Mesodermal cell (in vitro differentiated cells): ENCODE data around the gene ABCF2.

Source experiments
- H3K27ac ChIP-seq: 2 replicates; pipeline ENCODE4 v1.7.0; 2013; ENCODE audit warnings: mild to moderate bottlenecking, low read depth, low read length, moderate library complexity; ENCODE audit not compliant: severe bottlenecking
- H3K36me3 ChIP-seq: 2 replicates; pipeline ENCODE4 v1.7.1; 2013; ENCODE audit warnings: mild to moderate bottlenecking, low read length, moderate library complexity; ENCODE audit not compliant: control insufficient read depth, insufficient read depth
- H3K4me1 ChIP-seq: one replicate; pipeline ENCODE4 v1.7.1; 2013; ENCODE audit warnings: mild to moderate bottlenecking, low read length; ENCODE audit not compliant: insufficient read depth, control insufficient read depth, poor library complexity, severe bottlenecking
- H3K4me3 ChIP-seq: 2 replicates; pipeline ENCODE4 v1.7.0; 2013; ENCODE audit warnings: low read length, control low read depth, mild to moderate bottlenecking; ENCODE audit not compliant: insufficient read depth, poor library complexity, severe bottlenecking; ENCODE audit errors: extremely low read depth
- H3K9me3 ChIP-seq: 2 replicates; pipeline ENCODE4 v1.7.1; 2013; ENCODE audit warnings: mild to moderate bottlenecking, low read length, moderate library complexity; ENCODE audit not compliant: control insufficient read depth
- WGBS, 2 experiments: methylation state at CpG; one replicate each; pipeline ENCODE4 v1.1.5; 2013; ENCODE audit warnings: missing lambda C conversion rate in 2 of 2; ENCODE audit not compliant: insufficient coverage in 2 of 2; 5-methylcytosine and 5-hydroxymethylcytosine counted together

The ABCF2 gene

DNA sequence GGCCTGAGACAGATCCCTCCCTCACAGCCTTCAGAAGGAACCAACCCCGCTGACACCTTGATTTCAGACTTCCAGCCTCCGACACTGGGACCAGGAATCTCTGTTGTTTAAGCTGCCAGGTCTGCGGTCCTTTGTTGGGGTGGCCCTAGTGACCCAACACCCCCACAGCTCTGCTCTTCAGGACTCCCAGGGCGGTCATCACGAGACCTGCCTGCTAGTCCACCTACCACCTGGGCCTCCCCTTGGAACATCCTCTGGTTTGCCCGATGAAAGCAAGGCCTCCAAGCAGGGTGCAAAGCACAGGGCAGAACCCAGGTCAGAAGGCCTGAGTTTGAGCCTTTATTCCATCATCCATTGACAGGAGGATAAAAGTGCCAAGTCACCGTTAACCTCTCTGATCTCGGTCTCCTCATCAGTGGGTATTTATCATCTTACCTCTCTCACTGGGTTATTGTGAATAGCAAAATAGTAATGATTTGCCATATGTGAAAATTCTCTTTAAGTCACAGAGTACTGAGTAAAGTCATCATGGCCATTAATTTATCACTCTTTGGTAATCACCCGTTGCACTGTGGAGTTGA lies 38.4 kb upstream of the ABCF2 start:
- Histone ChIP-seq H3K4me1 (no peaks in the 10 kb centered on the region), H3K9me3 (no peaks in the 10 kb centered on the region), H3K27ac (no peak overlapping the region), H3K36me3 (no peaks in the 10 kb centered on the region), H3K4me3 (no peak overlapping the region)
- WGBS, 2 experiments: 99 to 100% methylated on average over 5 to 7 of the region's 9 CpGs

DNA sequence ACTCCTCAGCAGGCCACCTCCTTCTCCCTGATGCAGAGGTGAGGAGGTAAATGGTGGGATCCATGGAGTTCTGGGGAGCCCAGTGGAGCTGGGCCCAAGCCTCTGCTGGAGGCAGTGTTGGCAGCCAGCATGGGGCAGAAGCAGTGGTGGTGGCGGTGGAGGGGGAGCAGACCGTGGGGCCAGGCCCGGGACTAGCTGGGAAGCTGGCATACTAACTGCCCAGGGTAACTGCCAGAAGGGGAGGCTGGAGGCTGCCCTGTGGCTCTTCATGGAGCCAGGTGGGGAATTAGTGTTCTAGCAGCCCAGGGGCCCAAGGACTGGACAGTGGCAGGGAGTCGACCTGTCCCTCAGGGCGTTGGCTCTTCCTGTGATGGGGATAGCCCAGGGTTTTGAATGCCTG lies 37.6 kb upstream of the ABCF2 start:
- 82 to 85% methylated on average over 5 of the region's 5 CpGs for WGBS, 2 experiments

DNA sequence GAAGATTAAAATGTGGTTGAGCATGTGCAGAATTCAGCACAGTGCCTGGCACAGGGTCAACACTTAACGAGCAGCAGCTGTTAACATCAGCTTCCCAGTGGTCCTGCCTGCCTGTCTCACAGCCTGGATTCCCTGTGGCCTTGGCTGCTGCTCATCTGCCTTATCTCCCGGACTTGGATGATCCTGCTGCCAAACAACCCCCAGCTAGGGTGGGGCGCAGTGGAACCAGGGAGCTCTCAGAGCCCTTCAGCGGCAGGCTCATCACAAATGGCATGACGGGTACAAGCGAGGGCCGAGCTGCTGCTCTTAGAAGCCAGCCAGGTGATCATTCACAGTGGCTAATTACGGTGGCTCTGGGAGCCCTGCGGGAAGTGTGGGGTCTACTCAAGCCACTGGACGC lies 34.5 kb upstream of the ABCF2 start:
- Histone ChIP-seq H3K9me3 (no peaks in the 10 kb centered on the region), H3K27ac (no peak overlapping the region), H3K36me3 (no peaks in the 10 kb centered on the region), H3K4me1 (no peaks in the 10 kb centered on the region), H3K4me3 (no peak overlapping the region)
- WGBS, 2 experiments: 85 to 88% methylated on average over 9 to 10 of the region's 10 CpGs

More for the DNA sequence above, 37.6 kb upstream of the ABCF2 start:
- H3K9me3 ChIP-seq: no peaks in the 10 kb centered on the region
- H3K4me1 ChIP-seq: no peaks in the 10 kb centered on the region
- no peak overlapping the region for H3K27ac ChIP-seq
- H3K36me3 ChIP-seq: no peaks in the 10 kb centered on the region
- H3K4me3 ChIP-seq: no peak overlapping the region

DNA sequence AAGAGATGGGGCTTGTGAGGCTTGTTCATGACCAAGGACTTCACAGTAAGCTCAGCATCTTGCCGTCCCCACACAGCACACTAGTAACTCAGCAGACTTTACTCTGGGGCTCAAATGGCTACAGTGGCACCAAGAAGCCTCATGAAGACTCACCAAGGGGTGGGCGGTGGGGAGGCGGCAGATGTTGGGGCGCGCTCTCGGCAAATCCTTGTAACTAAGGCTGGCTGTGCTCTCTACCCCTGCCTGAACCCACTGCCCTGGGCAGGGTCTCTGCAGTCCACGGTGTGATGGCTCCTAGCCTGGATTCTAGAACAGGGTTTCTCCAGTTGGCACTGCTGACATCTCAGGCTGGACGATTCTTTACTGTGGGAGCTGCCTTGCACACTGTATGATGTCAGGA lies 33.9 kb upstream of the ABCF2 start:
- WGBS, 2 experiments: 89 to 97% methylated on average over 7 to 8 of the region's 8 CpGs
- Histone ChIP-seq H3K4me3 (no peak overlapping the region), H3K4me1 (no peaks in the 10 kb centered on the region), H3K36me3 (no peaks in the 10 kb centered on the region), H3K9me3 (no peaks in the 10 kb centered on the region), H3K27ac (no peak overlapping the region)

DNA sequence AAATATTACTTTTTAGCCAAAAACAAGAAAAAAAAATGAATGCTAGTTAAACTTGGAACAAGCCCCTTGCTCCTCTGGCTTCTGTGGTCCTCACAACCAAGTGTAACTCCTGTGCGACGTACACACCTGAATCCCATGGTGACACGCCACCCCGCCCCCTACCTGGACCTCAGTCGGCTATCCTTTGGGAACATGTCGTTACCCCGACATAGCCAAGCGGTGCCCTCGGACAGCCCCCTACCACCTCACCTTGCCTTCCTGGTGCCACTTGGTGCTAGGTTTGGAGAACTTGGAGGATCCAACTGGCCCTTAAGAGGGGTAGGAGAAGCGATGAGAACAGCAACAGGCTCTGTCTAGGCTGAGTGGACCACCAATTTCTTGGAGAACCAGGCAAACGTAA lies 33.5 kb upstream of the ABCF2 start:
- 94 to 97% methylated on average over 4 to 7 of the region's 11 CpGs for WGBS, 2 experiments
- no peaks in the 10 kb centered on the region for H3K9me3 ChIP-seq
- H3K27ac ChIP-seq: no peak overlapping the region
- H3K36me3 ChIP-seq: no peaks in the 10 kb centered on the region
- H3K4me3 ChIP-seq: no peak overlapping the region
- H3K4me1 ChIP-seq: no peaks in the 10 kb centered on the region

DNA sequence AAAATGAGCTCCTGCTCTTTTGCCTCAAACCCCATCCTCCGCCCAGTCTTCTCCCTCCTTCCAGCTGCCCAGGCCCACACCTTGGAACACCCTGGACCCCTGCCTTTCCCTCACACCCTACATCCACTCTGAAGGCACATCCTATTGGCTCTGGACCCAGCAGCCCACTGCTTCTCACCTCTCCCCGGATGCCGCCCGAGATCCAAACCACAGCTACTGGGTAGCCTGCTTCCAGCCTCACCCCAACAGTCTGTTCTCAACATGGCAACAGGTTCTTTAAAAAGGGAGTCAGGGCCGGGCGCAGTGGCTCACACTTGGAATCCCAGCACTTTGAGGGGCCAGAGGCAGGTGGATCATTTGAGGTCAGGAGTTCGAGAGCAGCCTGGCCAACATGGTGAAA lies 31.0 kb upstream of the ABCF2 start:
- H3K36me3 ChIP-seq: no peaks in the 10 kb centered on the region
- no peak overlapping the region for H3K4me3 ChIP-seq
- H3K4me1 ChIP-seq: peaks cover 2% of the 10 kb centered on the region
- 84 to 91% methylated on average over 5 of the region's 7 CpGs for WGBS, 2 experiments
- H3K9me3 ChIP-seq: no peaks in the 10 kb centered on the region
- H3K27ac ChIP-seq: no peak overlapping the region

DNA sequence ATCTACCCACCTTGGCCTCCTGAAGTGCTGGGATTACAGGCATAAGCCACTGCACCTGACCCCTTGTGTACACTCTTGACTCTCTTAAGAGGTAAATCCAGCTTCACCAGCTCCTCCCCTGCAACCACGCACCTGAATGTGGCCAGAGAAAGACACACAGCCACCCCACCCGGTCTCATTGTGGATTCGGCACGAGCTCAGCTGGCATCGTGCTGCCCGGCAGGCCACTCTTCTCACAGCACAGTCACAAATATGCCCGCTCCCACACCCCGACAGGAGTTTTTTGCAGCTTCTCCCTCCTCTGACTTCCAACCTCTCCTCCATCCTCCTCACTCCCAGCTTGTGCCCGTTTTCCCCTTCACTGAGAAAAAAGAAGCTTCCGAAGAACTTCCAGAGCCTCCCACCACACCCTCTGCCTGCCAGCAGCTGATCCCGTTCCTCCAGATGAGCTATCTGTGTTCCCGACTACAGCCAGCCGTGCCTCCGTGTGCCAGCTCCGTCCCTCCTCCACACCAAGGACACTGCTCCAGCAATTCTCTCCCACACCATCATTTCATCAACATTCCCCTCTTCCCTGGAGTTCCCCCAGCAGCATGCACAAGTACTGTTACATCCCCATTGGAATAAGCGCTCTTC lies 29.5 kb upstream of the ABCF2 start:
- Histone ChIP-seq H3K4me1 (peaks cover 10% of the 10 kb centered on the region), H3K9me3 (no peaks in the 10 kb centered on the region), H3K27ac (no peak overlapping the region), H3K36me3 (no peaks in the 10 kb centered on the region), H3K4me3 (no peak overlapping the region)
- 75% methylated on average over 15 to 16 of the region's 16 CpGs for WGBS, 2 experiments

DNA sequence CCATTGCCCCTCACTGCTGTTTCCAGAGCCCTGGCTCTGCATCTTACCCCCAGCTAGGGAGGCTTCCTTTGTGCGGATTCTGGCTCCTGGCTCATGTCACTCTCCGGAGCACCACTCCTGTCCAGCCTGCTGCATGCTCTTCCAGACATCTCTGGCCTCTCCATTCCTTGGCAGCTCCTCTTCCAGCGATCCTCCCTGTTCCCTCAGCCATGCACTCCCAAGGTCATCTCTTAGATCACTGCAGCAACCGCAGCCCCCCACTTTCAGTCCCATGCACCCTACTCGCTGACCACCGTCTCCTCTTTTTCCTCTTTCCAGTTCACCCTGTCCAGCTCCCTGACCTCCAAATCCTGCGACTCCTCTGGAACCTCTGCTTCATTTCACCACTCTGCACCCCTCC lies 28.4 kb upstream of the ABCF2 start:
- no peaks in the 10 kb centered on the region for H3K9me3 ChIP-seq
- no peak overlapping the region for H3K4me3 ChIP-seq
- no peaks in the 10 kb centered on the region for H3K36me3 ChIP-seq
- 84 to 88% methylated on average over 7 of the region's 7 CpGs for WGBS, 2 experiments
- H3K4me1 ChIP-seq: peaks cover 21% of the 10 kb centered on the region
- H3K27ac ChIP-seq: no peak overlapping the region

DNA sequence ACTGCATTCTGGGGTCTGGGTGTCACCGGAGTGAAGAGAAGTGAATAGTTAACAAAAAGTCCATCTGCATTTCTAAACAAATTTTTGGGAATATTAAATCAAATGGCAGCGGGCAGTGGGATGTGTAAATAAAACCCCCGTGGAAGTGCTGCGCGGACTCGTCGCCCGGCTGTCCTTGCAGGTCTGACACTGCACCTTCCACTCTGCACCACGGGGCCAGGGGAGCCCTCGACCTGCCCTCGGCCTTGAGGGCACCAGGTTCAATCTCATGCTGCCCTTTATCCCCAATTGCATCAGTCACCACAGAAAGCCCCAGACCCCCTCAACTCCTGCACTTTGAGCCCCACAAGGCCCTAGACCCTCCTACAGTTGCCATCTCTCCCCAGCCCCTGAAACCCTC lies 27.8 kb upstream of the ABCF2 start:
- Histone ChIP-seq H3K4me3 (no peak overlapping the region), H3K4me1 (peaks cover 26% of the 10 kb centered on the region), H3K27ac (no peak overlapping the region), H3K36me3 (no peaks in the 10 kb centered on the region), H3K9me3 (no peaks in the 10 kb centered on the region)
- WGBS, 2 experiments: 89 to 92% methylated on average over 8 to 9 of the region's 11 CpGs

DNA sequence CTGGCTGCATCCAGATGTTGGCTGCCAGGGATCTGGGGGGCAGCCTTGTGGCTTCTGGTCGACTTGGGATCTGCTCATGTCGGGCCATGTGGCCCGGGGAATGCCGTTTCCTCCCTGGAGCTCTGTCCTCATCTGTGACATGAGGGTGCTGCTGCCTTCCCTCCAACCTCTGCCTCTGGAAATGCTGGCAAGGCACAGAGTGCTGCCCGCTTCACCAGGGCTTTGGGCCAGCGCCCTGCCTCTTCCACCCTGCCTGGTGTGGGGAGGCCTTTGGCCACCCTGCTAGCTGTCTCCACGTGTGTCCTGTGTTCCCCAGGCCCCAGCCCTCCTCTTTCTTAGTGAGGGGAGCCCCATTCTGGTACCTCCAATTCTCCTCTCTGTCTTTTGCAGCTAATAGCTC lies 27.3 kb upstream of the ABCF2 start:
- H3K27ac ChIP-seq: no peak overlapping the region
- WGBS, 2 experiments: 83 to 92% methylated on average over 7 of the region's 7 CpGs
- H3K4me3 ChIP-seq: no peak overlapping the region
- no peaks in the 10 kb centered on the region for H3K9me3 ChIP-seq
- H3K4me1 ChIP-seq: peaks cover 31% of the 10 kb centered on the region
- H3K36me3 ChIP-seq: no peaks in the 10 kb centered on the region

DNA sequence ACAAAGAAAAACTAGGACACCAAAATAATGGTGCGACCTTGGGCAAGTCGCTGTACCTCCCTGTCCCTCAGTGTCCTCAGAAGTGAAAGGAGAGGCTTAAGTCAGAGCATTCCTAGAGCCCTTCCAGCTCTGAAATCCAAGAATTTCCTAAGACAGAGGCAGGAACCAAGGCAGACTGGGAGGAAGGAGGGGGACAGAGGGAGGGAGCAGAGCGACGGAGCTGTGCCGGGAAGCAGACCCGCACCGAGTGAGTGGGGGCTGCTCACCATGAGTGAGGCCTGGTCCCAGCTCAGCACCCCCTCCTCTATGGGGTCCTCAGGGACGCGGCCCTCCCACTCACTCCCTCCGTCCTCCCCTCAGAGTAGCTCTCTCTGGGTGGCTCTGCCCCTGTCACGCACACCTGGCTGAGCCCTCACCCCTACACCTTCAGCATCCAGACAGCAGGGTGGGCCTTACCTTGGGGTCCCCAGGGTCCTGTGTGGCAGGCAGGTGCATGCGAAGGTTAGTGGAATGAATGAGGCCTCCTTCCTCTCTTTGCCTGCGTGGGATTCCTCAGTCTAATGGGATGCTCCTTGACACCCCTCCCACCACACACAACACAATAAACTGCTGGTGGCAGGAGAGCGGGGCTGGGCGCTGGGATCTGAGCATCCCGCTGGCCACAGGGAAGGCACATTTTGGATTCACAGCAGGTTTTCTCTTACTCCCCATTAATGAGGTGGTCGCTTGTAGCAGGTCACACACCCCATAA lies 26.1 kb upstream of the ABCF2 start:
- Histone ChIP-seq H3K4me1 (peaks cover 31% of the 10 kb centered on the region), H3K27ac (peak overlapping the region; percentile 84), H3K4me3 (peak overlapping the region; percentile 51), H3K9me3 (no peaks in the 10 kb centered on the region), H3K36me3 (no peaks in the 10 kb centered on the region)
- WGBS, 2 experiments: 33 to 66% methylated on average over 11 of the region's 17 CpGs
